Measurements from ENCODE around the gene IL1RAP. TPM values are rescaled to one million over a fixed set of nuclear protein-coding genes. Genes with fewer than 3 reads are reported as not detected.
"Not testable (repeated sequence)": the region's sequence is repeated elsewhere in the genome, so short reads cannot be mapped to it uniquely, and the experiment has no call there.

Gene IL1RAP
- total RNA-seq, 1 donor from 2014 or later, result 107 TPM

GRCh38 chr3:190512666-190513065 lies 1.2 kb upstream of the IL1RAP start:
- DNase-seq (ENCODE audit: low spot score), result no peak

GRCh38 chr3:190514413-190515153 lies 698 bp downstream of the IL1RAP start:
- DNase-seq (ENCODE audit: low spot score), result peak; percentile 76

GRCh38 chr3:190516416-190516815 lies 2.5 kb downstream of the IL1RAP start:
- no peak for DNase-seq (ENCODE audit: low spot score)

GRCh38 chr3:190517687-190518086 lies 3.8 kb downstream of the IL1RAP start:
- no peak for DNase-seq (ENCODE audit: low spot score)

DNA sequence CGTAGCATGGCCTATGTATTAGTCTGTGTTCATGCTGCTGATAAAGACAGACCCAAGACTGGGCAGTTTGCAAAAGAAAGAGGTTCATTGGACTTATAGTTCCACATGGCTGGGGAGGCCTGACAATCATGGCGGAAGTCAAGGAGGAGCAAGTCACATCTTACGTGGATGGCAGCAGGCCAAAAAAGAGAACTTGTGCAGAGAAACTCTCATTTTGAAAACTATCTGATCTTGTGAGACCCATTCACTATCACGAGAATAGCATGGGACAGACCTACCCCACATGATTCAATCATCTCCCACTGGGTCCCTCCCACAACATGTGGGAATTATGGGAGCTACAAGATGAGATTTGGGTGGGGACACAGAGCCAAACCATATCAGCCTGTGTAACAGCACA lies 4.6 kb downstream of the IL1RAP start:
- DNase-seq (ENCODE audit: low spot score), result not testable (repeated sequence)

- DNase-seq (ENCODE audit: low spot score), result no peak
These were observed 6.0 kb downstream of the IL1RAP start for GRCh38 chr3:190519886-190520285.

DNA sequence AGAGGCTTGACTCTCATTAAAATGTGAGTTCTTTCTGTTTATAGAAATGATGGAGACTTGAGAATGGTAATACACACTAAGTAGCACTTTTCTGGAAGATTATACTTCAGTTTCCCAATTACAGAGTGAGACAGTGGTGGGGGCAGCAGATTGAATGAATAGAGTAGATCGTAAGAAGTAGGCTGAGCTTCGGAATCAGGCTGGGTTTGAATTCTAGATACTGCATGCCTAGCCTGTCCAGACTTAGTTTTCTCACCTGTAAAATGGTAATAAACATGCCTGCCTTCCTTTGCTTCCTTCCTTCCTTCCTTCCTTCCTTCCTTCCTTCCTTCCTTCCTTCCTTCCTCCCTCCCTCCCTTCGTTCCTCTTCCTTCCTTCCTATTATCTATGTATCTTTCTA lies 8.1 kb downstream of the IL1RAP start:
- no peak for DNase-seq (ENCODE audit: low spot score)

DNA sequence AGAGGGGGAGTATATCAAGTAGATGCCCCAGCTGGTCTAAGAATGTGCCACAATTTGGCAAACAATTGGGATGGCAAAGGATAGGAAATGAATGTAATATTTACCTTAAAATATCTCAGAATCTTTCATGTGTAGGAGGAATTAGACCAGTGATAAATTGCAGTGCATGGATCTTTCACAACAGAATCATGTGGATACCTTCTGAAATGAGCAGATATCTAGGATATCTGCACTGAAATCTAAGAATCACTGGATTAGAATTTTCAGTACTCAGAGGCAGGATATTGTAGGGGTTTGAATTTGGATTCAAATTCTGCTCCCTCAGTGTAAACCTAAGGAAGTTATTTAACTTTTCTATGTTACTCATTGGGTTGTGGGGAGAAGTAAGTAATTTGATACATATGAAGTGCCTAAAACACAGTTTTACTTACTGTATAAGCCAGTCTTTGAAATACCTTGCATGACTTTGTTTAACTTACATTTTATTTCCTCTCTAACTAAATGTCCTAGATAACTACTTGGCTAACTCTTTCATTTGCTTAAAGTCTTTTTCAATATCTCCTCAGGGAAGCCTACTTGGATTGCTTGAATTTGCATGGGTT lies 8.8 kb downstream of the IL1RAP start:
- DNase-seq (ENCODE audit: low spot score), result no peak

- DNase-seq (ENCODE audit: low spot score), result no peak
These were observed 11.1 kb downstream of the IL1RAP start for GRCh38 chr3:190524942-190525341.

DNA sequence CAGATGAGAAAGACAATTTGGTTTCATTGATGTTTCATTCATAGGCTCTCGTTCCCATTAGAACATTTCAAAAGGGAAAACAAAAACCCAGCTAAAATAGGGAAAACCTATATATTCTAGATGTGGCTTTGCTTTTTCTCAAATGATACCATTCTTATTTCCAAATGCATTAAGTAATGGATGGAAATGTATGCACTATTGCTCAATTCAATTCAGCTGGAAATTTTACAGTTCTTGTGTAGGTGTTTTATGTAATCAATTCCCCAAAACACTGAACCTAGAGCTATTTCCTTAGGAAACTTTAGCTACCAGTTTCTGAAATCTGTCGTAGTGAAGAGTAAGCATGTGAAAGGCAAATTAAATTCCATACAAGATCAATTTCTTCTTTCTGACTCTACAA lies 11.7 kb downstream of the IL1RAP start:
- DNase-seq (ENCODE audit: low spot score), result no peak

- no peak for DNase-seq (ENCODE audit: low spot score)
These were observed 13.2 kb downstream of the IL1RAP start for GRCh38 chr3:190526787-190527762.

DNA sequence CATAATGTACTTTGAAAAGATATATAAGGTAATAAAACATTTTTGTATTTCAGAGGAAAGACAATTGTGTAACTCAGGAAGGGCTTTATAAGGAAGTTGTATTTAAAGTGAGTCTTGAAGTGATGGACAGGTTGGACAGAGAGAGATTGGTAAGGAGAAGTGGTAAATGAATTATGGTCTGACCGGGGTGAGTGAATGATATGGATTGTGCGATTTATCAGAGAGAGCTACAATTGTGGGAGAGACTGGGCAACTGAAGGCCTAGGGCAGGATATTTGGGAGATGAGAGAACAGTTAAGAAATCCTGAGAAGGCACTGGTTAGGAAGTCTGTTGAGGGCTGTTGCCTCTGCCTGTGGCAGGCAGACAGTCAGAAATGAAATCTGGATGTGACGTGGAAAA lies 14.8 kb downstream of the IL1RAP start:
- DNase-seq (ENCODE audit: low spot score), result no peak

DNA sequence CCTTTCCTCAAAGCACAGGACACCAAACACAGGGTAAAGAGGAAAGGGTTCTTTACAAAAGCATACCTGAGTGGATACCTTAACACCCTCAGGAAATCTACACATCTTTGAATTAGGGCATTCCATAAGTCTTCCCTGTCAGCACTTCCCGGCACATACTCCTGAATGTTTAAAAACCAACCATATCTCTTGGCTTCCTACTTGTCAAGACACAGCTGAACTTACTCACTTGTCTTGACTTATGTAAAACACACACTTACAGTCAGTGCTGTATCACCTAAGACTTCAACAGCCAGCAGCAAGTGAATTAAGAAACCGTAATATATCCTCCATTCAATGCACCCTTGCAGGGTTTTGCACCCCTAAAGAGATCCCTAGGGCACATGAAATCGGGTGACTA lies 17.5 kb downstream of the IL1RAP start:
- peak; percentile 43 for DNase-seq (ENCODE audit: low spot score)

DNA sequence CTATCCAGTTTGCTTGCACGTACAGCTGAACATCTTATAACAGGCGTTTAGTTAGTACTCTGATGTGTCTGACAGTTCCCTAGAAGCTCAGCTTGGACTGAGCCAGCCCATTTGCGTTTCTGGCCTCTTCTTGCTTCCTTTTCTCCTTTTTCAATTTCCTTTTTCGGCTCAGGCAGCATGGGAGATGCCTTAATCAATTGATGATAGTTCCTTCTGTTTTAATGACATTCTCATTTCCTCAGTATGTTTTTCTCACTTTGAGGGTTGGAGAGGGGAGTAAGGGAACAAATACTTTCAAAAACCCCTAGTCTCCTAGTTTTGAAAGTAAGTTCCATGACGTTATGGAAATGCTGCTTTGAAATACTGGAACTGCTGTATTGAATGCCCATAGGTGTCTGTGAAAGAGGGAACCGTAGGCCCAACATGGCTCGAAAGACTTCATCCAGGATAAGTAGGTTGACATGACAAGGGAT lies 18.9 kb downstream of the IL1RAP start:
- peak; percentile 10 for DNase-seq (ENCODE audit: low spot score)

GRCh38 chr3:190533511-190534281 lies 19.8 kb downstream of the IL1RAP start:
- DNase-seq (ENCODE audit: low spot score), result peak; percentile 96

DNA sequence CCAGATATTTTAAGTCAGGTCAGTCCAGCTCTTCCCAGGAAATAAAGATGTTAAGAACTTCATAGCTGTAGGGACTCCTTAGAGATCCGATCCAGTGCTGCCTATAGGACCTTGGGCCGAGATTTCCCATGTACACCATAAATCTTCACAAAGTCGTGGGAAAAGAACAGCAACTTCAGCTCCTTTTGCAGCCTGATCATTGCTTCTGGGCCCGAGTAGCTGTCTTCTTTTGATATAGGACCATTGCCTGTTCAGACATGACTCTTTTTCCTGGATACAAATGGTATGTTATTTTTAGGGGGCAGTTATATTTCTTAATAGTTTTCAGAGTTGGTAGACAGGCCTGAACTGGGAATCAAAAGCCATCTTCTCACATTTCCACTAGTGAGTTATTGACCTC lies 20.5 kb downstream of the IL1RAP start:
- DNase-seq (ENCODE audit: low spot score), result peak; percentile 67

DNA sequence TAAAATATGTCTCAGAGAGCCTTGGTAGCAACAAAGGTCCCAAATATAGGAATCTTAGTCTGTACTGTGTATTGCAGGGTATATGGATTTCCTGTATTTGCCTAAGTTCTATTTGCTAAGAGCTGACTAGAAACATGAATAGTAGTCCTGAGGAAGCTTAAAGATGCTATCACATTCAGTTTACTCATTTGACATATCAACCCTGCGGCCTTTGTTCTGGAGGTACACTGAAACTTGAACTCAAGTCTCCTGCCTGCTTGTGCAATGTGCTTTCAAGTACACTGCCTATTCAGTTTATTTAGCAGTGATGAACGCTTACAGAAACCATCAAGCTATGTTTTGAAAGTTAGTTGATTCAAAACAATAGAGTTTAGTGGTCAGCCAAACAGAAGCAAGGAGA lies 21.1 kb downstream of the IL1RAP start:
- DNase-seq (ENCODE audit: low spot score), result no peak

GRCh38 chr3:190537146-190537545 lies 23.3 kb downstream of the IL1RAP start:
- no peak for DNase-seq (ENCODE audit: low spot score)

DNA sequence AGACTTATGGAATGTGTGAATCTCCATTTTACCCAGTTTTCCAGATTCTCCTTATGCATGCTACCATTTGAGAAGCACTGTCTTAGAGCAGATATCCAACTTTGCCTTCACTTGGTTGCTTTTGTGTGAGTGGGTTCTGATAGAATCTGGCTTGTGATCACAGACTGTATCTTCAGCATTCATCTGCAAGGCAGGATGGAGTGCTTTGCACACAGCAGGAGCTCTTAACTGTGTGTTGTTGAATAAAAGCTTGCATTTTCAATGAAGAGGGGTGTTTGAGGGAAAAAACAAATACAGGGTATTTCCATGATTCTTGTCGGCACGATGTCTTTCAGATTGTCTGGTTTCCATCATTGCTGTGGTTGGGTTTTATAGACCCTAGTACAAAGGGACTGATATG lies 24.4 kb downstream of the IL1RAP start:
- DNase-seq (ENCODE audit: low spot score), result no peak

DNA sequence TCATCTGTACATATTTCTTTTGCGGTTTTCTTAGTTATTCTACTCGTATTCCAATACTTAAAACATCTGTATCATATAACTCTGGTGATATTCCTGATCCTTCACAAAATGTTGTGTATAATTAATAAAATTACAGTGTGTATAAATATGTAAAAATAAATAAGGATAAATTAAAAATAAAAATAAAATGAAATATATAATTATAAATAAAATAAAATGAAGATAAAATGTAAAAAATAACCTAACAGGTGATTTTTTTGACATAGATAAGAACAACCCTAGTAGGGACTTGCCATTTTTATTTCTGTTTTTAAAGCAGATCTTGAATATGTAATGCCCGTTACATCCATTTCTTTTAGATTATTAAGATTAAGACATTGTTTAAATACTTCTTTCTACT lies 25.6 kb downstream of the IL1RAP start:
- DNase-seq (ENCODE audit: low spot score), result no peak

DNA sequence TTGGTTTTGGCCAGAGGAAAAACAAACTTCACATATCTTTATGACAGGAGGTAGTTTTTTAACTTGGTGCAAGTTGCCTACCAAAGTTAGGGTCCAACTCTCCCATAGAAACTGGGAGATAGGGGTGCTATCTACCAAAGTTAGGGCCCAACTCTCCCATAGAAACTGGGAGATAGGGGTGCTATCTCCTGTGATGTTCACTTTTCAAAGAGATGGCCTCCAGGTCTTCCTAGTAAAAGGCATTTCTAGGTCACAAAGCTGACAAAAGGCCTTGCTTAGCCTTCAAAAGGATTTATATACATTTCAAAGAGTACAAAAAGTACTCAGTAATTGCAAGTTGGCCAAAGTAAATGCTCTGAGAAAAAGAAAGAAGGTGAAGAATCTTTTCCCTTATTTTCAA lies 27.1 kb downstream of the IL1RAP start:
- DNase-seq (ENCODE audit: low spot score), result no peak
